Activated gamma-delta T cell (primary cell): Measurements from ENCODE around the gene EFL1.

ENCODE experiments used
- DNase-seq: peaks from one replicate; lab custom pipeline; 2025; lab: John Stamatoyannopoulos, UW

The EFL1 gene

DNA sequence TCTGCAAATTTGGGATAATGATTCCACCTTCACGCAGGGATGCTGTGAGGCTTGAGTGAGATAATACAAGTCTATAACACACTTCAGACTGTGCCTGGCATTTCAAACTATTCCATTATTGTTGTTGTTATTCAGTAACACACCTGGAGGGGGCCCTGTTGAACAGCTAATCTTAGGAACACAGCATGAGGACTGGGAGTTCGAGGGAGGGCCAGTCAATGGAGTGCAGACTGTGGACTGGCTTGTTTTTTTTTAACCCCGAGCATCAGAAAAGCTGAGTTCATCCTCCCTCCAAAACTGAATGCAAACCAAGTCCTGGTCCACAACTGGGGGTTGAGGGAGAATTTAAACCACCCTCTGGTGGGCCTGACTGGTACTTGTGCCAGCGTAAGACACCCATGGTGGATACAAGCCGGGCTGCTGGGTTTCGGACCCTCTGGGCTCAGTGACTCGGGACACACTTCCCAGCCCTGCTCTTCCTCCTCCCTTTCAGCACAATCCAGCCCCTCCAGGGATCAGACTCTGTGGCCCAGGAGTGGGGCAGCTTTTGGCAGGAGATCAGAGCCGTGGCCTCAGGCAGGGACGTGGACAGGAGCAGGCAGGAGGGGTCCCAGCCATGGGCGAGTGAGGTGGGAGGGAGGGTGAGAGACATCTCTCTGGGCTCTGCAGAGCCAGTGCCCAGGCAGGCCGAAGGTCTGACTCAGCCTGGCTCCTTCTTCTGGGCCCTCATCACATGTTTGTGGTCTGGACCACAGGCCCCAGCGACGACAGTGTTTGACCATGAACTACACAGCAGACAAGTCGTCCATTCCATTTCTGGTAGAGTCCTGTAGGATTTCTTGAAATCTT, 180.4 kb downstream of the EFL1 start:
- DNase-seq: no peak

DNA sequence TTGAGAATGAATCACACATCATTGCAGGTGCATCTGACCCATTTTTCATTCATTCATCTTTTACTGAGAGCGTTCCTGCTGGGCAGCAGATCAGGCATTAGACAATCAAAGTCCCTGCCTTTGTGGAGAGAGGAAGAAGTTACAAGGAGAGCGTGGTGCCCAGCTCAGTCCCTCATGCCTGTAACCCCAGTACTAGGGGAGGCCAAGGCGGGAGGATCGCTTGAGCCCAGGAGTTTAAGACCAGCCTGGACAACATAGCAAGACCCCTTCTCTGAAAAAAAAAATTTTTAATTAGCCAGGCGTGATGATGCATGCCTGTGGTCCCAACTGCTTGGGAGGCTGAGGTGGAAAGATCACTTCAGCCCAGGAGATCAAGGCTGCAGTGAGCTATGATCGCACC, 181.8 kb downstream of the EFL1 start:
- no peak for DNase-seq
